ENCODE results near the gene LOC128125822.
"Not testable (repeated sequence)": the region's sequence is repeated elsewhere in the genome, so short reads cannot be mapped to it uniquely, and the experiment has no call there.

The LOC128125822 gene

DNA sequence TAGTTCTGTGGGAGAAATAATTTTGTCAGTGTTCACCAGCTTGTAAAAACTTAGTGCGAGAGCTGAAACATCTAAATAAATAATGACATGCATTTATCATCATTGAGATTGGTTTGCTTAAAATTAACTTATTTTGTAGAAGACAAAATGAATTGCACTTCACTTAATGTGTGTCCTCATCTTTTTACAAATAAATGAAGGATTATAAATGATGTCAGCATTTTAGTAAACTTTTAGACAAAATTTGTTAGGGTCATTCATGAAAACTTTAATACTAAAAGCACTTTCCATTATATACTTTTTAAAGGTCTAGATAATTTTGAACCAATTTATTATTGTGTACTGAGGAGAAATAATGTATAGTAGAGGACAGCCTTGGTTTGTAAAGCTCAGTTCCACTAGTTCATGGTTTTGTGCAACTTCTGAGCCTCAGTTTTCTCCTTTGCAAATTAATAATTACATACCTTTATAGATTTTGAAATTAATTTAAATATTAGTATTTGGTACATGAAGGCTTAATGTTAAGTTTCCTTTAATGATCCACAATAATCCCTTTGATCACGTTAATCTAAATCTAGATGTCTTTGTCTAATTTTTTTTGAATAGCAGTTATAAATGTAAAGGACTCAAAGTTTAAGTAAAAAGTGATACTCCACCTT, 9.2 kb downstream of the LOC128125822 start:
- no peak for DNase-seq (ENCODE audit: low read depth in 1 of 2, low spot score in 1 of 2)

DNA sequence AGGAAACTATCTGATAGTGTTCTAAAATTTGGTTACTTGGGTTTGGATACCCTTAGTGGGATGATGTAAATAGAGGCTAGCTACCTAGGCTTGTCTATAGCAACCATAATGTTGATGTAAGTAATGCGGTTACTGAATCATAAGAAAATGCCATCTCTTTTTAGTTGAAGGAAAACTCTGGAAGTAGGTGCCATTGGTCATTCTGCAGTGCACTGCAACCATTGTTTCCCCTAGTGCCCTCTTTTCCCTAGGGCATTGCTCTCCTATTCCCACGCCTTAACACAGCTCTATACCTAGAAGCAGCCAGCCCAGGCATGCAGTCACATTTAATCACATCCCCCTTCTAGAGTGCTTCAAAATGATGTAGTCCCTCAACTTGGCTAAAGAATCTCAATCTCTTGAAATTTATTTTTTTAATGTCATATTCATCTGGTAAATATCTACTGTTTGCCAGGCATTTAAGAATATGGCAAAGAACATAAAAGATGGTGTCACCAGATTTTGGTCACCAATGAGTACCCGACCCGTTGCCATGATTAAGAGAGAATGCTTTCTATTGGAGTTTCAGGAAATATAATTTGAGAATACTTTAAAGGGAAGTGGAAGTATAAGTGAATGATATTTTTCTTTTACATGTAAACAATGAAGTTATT, 10.4 kb downstream of the LOC128125822 start:
- DNase-seq (ENCODE audit: low read depth in 1 of 2, low spot score in 1 of 2), result no peak

DNA sequence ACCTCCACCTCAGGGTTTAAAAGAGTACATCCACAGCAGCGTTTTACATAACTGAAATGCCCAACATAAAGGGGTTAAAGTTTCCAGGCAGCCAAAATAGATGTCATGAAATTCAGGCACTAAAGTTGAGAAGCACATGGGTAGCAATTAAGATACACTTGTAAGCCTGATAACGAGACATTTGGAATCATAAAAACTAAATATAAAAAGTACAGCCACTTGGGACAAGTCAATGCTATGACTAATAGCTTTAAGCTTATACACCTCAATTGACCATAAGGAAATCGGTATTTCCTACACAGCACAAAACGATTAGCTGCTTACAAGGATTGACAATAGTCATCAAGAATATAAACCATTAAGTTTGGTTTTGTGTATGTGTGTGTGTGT, 11.8 kb downstream of the LOC128125822 start:
- no peak for DNase-seq (ENCODE audit: low read depth in 1 of 2, low spot score in 1 of 2)

DNA sequence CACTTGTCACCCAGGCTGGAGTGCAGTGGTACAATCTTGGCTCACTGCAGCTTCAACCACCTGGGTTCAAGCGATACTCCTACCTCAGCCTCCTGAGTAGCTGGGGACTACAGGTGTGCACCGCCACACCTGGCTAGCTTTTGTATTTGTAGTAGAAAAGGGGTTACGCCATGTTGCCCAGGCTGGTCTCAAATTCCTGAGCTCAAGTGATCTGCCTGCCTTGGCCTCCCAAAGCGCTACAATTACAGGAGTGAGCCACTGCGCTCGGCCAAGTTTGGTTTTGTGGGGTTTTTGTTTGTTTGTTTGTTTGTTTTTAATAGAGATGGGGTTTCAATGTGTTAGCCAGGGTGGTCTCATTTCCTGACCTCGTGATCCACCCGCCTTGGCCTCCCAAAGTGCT, 12.3 kb downstream of the LOC128125822 start:
- no peak for DNase-seq (ENCODE audit: low read depth in 1 of 2, low spot score in 1 of 2)

DNA sequence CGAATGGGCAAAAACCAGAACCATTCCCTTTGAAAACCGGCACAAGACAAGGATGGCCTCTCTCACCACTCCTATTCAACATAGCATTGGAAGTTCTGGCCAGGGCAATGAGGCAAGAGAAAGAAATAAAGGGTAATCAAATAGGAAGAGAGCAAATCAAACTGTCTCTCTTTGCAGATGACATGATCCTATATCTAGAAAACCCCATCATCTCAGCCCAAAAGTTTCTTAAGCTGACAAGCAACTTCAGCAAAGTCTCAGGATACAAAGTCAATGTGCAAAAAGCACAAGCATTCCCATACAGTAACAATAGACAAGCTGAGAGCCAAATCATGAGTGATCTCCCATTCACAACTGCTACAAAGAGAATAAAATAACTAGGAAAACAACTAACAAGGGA, 13.4 kb downstream of the LOC128125822 start:
- DNase-seq (ENCODE audit: low read depth in 1 of 2, low spot score in 1 of 2), result not testable (repeated sequence)

DNA sequence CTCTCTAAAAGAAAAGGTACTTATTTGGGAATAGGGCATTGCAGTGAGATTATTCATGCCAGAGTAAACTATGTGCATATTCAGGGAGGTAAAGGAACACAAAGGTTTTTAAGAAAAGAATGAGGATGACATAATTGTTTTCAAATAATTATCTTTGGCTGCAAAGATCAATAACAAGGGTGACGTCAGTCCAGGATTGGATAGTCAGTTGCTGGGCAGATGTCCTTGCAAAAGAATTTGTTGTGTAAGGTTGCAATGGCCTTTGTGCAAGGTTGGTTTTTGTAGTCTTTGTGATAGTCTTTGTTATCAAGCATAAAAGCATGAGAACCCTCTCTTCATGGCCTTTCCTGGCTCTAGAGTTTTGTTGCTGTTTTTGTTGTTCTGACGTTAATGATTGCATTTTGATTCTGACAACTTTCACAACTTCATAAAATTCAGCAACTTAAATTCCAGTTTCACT, 17.7 kb downstream of the LOC128125822 start:
- DNase-seq (ENCODE audit: low read depth in 1 of 2, low spot score in 1 of 2), result no peak

DNA sequence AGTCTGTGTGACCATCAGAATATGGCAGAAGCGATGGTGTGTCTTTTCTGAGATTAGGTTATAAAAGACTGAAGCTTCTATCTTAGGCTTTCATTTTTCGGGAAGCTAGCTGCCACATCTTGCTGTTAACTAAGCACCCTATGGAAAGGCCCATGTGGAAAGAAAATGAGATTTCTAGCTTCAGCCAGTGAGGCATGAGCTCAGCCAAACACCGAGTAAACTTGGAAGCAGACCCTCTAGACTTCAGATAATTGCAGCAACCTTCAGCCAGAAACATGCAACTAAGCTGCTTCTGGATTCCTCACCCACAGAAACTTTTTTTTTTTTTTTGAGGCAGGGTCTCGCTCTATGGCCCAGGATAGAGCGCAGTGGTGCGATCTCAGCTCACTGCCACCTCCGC, 20.6 kb downstream of the LOC128125822 start:
- DNase-seq (ENCODE audit: low read depth in 1 of 2, low spot score in 1 of 2), result no peak

DNA sequence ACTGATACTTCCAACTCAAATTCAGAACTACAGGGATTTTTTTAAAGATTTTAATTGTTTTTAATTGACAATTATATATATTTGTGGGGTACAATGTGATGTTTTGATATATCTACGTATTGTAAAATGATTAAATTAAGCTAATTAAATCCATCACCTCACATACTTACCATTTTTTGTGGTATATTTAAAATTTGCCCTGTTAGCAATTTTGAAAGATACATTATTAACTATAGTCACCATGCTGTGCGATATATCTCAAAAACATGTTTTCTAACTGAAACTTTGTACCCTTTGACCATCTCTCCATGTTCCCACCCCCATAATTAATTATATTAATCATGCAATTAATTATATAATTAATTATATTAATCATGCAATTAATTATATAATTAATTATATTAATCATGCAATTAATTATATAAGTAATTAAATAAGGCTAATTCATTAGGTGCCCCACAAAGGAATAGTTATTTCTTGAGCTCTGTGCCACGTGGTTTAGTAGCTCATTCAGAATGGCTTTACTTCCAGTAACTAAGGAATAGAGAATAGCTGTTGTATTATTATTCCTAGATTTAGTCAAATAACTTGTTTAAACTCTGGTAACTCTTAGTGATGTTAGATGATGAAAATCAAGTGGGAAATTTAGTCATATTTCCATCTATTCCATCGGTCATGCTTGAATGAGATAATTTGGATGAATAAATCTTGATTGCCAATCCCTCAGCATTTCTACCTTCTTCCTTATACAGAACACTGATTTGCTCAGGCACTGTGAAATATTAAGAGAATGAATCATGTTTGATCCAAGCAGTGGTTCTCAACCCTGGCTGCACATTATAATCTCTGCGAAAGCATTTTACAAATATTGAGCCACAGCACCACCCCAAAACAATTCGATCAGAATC, 25.1 kb downstream of the LOC128125822 start:
- no peak for DNase-seq (ENCODE audit: low read depth in 1 of 2, low spot score in 1 of 2)

DNA sequence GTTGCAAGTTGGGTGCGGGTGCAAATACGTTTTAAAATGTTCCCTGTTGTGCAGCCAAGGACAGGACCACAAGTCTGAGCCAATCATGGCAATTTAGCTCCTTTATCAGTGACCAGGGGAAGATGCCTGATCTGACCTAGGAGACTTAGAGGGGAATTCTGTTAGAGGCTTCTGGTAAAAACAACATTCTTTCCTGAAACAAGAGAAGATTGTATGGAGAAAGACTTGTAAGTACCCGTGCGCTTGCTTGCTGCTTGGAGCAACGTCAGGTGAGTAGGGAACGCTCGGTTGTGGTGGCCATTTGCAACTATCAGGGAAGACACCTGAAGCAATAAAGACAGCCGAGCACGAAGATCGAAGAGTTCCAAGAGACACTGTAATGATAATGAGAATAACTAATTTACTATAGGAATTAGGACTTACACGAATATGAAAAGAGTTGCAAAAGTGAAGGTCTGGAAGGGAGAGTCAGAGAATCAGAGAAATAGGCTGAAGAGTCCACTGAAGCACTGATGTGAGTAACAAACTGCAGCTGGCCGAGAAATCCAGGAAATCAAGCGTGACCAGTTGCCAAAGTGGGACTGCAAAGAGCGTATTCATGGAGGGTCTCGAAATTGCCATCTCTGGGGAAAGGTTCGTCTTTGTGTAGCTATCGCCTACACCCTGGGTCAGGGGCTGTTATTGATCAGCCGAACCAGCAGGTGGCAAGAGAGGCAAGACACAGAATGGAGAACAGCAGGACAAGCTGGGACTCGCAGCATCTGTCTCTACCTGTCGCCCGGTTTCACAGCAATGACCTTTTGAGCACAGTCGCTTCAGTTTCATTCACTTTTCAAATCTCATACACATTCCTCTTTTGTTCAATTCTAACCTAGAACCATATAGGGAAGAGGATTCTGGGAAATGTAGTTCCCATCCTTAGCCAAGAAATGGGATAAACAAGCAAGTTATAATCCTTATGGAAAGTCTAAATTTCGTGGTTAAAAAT, 26.1 kb downstream of the LOC128125822 start:
- DNase-seq (ENCODE audit: low read depth in 1 of 2, low spot score in 1 of 2), result peak; percentile 53 to 75

DNA sequence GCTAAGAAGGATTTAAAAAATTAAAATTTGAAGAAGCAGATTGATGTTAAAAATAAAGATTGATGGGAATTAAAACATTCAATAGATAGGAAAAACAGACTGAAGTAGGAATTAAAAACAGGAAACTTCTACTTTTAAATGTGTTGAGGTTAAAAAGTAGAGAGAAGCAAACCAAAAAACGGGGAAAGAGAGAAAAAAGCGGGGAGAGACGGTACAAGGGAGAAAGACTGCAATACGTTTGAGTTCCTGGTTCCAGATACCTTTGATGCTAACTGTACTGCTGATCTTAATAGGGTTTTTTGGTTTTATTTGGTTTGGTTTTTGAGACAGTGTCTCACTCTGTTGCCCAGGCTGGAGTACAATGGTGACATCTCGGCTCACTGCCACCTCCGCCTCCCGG, 27.0 kb downstream of the LOC128125822 start:
- DNase-seq (ENCODE audit: low read depth in 1 of 2, low spot score in 1 of 2), result no peak

DNA sequence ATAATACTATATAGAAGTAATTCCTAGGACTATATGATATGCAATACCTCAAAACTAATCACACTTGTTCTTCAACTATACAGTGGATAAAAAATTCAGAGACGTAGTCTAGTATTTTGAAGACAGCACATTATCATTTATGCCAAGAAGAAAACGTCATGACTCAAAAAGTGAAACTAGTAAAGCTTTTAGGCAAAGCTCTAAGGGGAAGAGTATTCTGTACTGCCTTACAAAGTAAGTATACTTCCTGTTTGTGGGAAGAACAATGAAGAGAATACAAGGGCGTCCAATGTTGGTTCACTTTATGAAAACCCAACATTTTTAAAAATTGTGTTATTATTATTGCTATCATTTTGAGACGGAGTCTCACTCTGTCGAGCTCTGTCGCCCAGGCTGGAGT, 27.9 kb downstream of the LOC128125822 start:
- DNase-seq (ENCODE audit: low read depth in 1 of 2, low spot score in 1 of 2), result no peak

DNA sequence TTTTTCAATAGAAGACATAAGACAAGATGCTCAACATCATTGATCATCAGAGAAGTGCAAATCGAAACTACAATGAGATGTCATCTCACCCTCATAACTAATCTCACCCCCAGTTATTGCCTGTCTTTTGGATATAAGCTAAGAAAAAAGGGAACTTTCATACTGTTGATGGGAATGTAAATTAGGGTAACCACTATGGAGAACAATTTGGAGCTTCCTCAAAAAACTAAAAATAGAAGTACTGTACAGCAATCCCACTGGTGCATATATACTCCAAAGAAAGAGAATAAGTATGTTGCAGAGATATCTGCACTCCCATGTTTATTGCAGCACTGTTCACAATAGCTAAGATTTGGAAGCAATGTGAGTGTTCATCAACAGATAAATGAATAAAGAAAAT, 37.0 kb downstream of the LOC128125822 start:
- DNase-seq (ENCODE audit: low read depth in 1 of 2, low spot score in 1 of 2), result no peak

DNA sequence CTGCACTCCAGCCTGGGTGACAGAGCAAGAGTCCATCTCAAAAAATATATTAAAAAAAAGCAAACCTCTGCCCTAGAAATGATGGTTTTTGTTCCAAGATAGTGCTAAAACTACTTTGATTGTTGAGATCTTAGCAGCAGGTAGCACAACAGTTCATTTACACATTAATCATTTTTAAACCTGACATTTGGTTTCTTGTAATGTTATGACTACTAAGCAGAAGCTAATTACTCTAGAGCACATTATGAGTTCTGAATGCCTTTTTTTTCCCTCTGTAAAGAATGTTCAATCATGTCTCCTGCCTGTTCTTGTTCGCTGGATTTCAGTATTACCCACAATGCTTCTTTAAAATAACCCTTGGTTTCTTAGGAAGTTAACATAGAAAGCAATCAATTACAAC, 38.7 kb downstream of the LOC128125822 start:
- no peak for DNase-seq (ENCODE audit: low read depth in 1 of 2, low spot score in 1 of 2)

DNA sequence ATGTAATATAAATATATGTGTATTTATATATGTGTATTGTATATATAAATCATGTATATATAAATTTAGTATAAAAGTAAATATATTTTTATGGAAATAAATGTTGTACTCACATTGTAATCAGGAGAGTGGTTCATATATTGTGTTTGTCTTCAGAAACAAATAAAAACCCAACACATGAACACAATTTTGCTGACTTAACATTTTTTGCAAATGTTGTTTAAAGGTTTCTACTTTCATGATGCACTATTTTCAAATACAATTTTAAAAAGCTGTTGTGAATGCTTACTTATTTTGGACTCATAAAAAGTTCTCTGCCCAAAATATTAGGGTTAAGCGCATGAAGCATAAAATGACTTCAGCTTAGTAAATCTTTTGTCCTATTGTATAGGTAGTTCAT, 39.3 kb downstream of the LOC128125822 start:
- no peak for DNase-seq (ENCODE audit: low read depth in 1 of 2, low spot score in 1 of 2)

DNA sequence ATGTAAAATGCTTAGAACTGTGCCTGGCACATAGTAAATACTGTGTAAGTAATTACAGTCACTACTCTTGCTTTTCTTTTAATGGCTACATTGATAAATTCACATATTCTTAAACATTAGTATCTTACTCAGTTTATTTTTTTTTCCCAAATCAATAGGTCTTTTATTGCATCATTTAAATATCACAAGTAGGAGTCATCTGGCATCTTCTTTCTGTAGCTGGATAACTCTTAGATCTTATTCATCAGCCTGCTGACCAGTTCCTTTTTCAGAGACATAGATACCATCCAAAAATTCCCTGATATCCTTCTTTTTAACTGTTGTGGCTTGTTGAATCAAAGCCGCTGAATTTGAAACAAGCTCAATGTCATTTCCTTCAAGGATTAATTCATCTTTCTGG, 43.3 kb downstream of the LOC128125822 start:
- no peak for DNase-seq (ENCODE audit: low read depth in 1 of 2, low spot score in 1 of 2)
